ENCODE data around the gene CNST. TPM values are rescaled to one million over a fixed set of nuclear protein-coding genes. Genes with fewer than 3 reads are reported as not detected.
"Not testable (repeated sequence)": the region's sequence is repeated elsewhere in the genome, so short reads cannot be mapped to it uniquely, and the experiment has no call there.

The CNST gene
- total RNA-seq, 4 donors from 2014 or later, result 41.6 to 81.9 (median 65.6) TPM

DNA sequence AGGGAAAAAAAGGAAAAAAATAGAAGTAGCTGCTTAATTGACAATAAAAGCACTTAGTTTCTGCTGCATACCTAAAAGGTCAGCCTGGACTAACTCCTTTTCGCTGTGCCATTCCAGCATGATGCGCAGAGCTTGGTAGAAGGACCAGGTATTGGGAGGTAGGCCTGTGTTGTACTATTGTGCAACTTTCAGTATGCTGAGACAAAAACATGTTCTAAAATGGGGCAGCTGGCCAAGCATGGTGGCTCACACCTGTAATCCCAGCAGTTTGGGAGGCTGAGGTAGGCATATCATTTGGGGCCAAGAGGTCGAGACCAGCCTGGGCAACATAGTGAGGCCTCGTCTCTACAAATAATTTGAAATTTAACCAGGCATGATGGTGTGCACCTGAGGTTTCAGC, 142.9 kb downstream of the CNST start:
- no peak for TF ChIP-seq EP300 (IDR thresholded peaks at IDR 0.05)
- TF ChIP-seq POLR2A (IDR thresholded peaks at IDR 0.05), result no peak
- TF ChIP-seq, protein P1, sequence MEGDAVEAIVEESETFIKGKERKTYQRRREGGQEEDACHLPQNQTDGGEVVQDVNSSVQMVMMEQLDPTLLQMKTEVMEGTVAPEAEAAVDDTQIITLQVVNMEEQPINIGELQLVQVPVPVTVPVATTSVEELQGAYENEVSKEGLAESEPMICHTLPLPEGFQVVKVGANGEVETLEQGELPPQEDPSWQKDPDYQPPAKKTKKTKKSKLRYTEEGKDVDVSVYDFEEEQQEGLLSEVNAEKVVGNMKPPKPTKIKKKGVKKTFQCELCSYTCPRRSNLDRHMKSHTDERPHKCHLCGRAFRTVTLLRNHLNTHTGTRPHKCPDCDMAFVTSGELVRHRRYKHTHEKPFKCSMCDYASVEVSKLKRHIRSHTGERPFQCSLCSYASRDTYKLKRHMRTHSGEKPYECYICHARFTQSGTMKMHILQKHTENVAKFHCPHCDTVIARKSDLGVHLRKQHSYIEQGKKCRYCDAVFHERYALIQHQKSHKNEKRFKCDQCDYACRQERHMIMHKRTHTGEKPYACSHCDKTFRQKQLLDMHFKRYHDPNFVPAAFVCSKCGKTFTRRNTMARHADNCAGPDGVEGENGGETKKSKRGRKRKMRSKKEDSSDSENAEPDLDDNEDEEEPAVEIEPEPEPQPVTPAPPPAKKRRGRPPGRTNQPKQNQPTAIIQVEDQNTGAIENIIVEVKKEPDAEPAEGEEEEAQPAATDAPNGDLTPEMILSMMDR (IDR thresholded peaks at IDR 0.05), result no peak
- Histone ChIP-seq H3K4me3 (no peak overlapping the region), H3K36me3 (no peaks in the 10 kb centered on the region), H3K27me3 (no peaks in the 10 kb centered on the region), H3K9me3 (no peaks in the 10 kb centered on the region), H3K4me1 (no peaks in the 10 kb centered on the region), H3K27ac (no peak overlapping the region)
- ATAC-seq, result no peak
- WGBS, 2 donors (ENCODE audit: low coverage in 1 of 2), result 92 to 97% methylated on average over 2 to 4 of the region's 4 CpGs

DNA sequence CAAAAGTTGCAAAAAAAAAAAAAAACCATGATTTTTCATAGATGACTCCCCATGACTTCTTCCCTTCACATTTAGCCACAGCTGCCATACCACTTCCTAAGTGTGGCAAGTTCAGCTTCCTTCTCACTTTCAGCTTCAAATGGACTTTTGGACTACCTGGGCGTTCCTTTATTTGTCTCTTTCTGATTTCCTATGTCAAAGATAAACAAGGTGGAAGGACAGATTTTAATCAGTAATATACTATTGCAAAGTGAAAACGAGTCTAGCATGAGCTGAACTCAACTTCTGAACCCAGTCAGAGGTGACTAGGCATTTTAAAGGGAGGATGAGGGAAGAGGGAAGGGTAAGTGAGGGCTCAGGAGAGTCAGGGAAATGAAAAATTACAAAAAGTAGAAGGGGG, 143.6 kb downstream of the CNST start:
- 45 to 83% methylated on average over 1 to 2 of the region's 2 CpGs for WGBS, 2 donors (ENCODE audit: low coverage in 1 of 2)

DNA sequence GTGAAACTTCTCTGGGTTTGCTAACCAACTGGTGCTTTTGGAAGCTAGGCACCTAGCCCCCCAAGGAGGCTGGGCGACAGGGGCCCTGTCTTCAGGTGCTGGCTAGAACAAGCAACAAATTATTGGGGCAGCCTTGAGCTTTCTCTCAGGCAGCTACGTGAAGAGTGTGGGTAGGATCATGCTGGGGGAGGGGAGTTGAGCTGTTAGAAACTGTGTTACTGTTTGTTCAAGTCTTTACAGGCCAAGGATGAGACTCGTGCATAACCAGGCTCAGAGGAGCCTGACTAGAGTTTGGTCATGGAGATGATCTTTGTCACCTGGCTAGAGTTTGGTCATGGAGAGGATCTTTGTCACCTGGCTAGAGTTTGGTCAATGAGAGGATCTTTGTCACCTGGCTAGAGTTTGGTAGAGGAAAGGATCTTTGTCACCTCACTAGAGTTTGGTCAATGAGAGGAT, 145.3 kb downstream of the CNST start:
- no peak overlapping the region for H3K27ac ChIP-seq
- ATAC-seq, result no peak
- no peaks in the 10 kb centered on the region for H3K9me3 ChIP-seq
- H3K27me3 ChIP-seq, result no peaks in the 10 kb centered on the region
- H3K4me1 ChIP-seq, result no peaks in the 10 kb centered on the region
- H3K4me3 ChIP-seq, result no peak overlapping the region
- TF ChIP-seq, protein P1 (IDR thresholded peaks at IDR 0.05), result no peak
- H3K36me3 ChIP-seq, result no peaks in the 10 kb centered on the region
- WGBS, 2 donors (ENCODE audit: low coverage in 1 of 2), result 80% methylated on average over 1 of the region's 3 CpGs

More for the DNA sequence above, 143.6 kb downstream of the CNST start:
- no peak for TF ChIP-seq POLR2A (IDR thresholded peaks at IDR 0.05)
- TF ChIP-seq EP300 (IDR thresholded peaks at IDR 0.05), result no peak
- TF ChIP-seq, protein P1 (IDR thresholded peaks at IDR 0.05), result no peak
- no peak for TF ChIP-seq POLR2AphosphoS5 (IDR thresholded peaks at IDR 0.05)
- H3K4me1 ChIP-seq, result no peaks in the 10 kb centered on the region
- no peaks in the 10 kb centered on the region for H3K9me3 ChIP-seq
- no peaks in the 10 kb centered on the region for H3K36me3 ChIP-seq
- no peak overlapping the region for H3K27ac ChIP-seq
- no peaks in the 10 kb centered on the region for H3K27me3 ChIP-seq
- no peak overlapping the region for H3K4me3 ChIP-seq
- ATAC-seq, result no peak

DNA sequence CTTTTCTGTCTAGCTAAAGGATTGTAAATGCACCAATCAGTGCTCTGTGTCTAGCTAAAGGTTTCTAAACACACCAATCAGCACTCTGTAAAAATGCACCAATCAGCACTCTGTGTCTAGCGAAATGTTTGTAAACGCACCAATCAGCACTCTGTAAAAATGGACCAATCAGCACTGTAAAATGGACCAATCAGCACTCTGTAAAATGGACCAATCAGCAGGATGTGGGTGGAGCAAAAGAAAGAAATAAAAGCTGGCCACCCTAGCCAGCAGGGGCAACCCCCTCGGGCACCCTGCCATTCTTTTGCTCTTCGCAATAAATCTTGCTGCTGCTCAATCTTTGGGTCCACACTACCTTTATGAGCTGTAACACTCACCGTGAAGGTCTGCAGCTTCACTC, 146.2 kb downstream of the CNST start:
- not testable (repeated sequence) for H3K4me3 ChIP-seq, H3K27me3 ChIP-seq, H3K36me3 ChIP-seq, H3K9me3 ChIP-seq, H3K4me1 ChIP-seq, ATAC-seq, H3K27ac ChIP-seq
- WGBS, 2 donors (ENCODE audit: low coverage in 1 of 2), result 84% methylated on average over 5 of the region's 5 CpGs; no CpG with 5 or more reads in 1 of the 2 donors

Small RNAs within 50 kb of the gene (small RNA-seq; reads per million reads assigned to genes)
- 0 reads per million in 4 donors for gene AL356583.2
- 0 reads per million in 4 donors for gene AL591623.2

Other genes with a start within 250 kb of the CNST start
- gene SMYD3, start 59.2 kb upstream of the CNST start, total RNA-seq, result 10 to 100 TPM; 11.6 to 26.9 (median 18.3) TPM
- gene TFB2M, start 195 bp upstream of the CNST start, total RNA-seq, result 10 to 100 TPM in 2 of 4 donors, 1 to 10 TPM in 2; 7.4 to 12.8 (median 10.2) TPM
- gene SCCPDH, start 158.0 kb downstream of the CNST start, total RNA-seq, result 10 to 100 TPM; 21.3 to 32.2 (median 23.1) TPM

All from gastroesophageal sphincter (tissue), 4 donors.